SK-N-SH treated with all-trans-retinoic acid at 6 μM for 48 hours (cell line): ENCODE results near the gene NKX1-2.

ENCODE experiments used
- ATAC-seq: fragments of 200-7000 bp; cut with Tn5 transposase; 3 replicates; pipeline ENCODE4 v1.9.1; 2020; ENCODE audit warnings: mild to moderate bottlenecking, moderate library complexity
- BACH2 ChIP-seq: fragments of 250-450 bp; sonication (Bioruptor Pico); IDR thresholded peaks from 2 replicates; pipeline ENCODE4 v1.9.0; 2021; ENCODE audit warnings: mild to moderate bottlenecking, borderline replicate concordance
- CSDC2 ChIP-seq: fragments of 250-450 bp; sonication (Bioruptor Pico); IDR thresholded peaks from 2 replicates; pipeline ENCODE4 v1.5.0; 2020; ENCODE audit warnings: mild to moderate bottlenecking, moderate library complexity
- CSRNP3 ChIP-seq: fragments of 250-450 bp; sonication (Bioruptor Pico); IDR thresholded peaks from 2 replicates; pipeline ENCODE4 v1.5.1; 2021; ENCODE audit warnings: mild to moderate bottlenecking, moderate library complexity
- ESRRG ChIP-seq: fragments of 250-450 bp; sonication (Bioruptor Pico); IDR thresholded peaks from 2 replicates; pipeline ENCODE4 v1.6.1; 2021; ENCODE audit warnings: mild to moderate bottlenecking
- GLIS3 ChIP-seq: fragments of 250-450 bp; sonication (Bioruptor Pico); IDR thresholded peaks from 2 replicates; pipeline ENCODE4 v1.5.0; 2020; ENCODE audit warnings: mild to moderate bottlenecking, moderate library complexity
- ISL1 ChIP-seq: fragments of 250-450 bp; sonication (Bioruptor Pico); IDR thresholded peaks from 2 replicates; pipeline ENCODE4 v2.1.2; 2022; ENCODE audit warnings: mild to moderate bottlenecking, moderate library complexity
- OSR1 ChIP-seq: fragments of 250-450 bp; sonication (Bioruptor Pico); IDR thresholded peaks from 2 replicates; pipeline ENCODE4 v1.8.0; 2022; ENCODE audit warnings: moderate library complexity, mild to moderate bottlenecking, inconsistent platforms
- PATZ1 ChIP-seq: fragments of 250-450 bp; sonication (Bioruptor Pico); IDR thresholded peaks from 2 replicates; pipeline ENCODE4 v1.8.0; 2020; ENCODE audit warnings: mild to moderate bottlenecking, moderate library complexity, borderline replicate concordance
- POU6F1 ChIP-seq: fragments of 250-450 bp; sonication (Bioruptor Pico); IDR thresholded peaks from 2 replicates; pipeline ENCODE4 v1.8.0; 2021; ENCODE audit warnings: low read depth, mild to moderate bottlenecking, moderate library complexity, borderline replicate concordance
- PPARA ChIP-seq: fragments of 250-450 bp; sonication (Bioruptor Pico); IDR thresholded peaks from 2 replicates; pipeline ENCODE4 v1.5.0; 2020; ENCODE audit warnings: mild to moderate bottlenecking, borderline replicate concordance
- RARB ChIP-seq: fragments of 250-450 bp; sonication (Bioruptor Pico); IDR thresholded peaks from 2 replicates; pipeline ENCODE4 v1.8.0; 2021; ENCODE audit warnings: mild to moderate bottlenecking, moderate library complexity
- TCF4 ChIP-seq: fragments of 250-450 bp; sonication (Bioruptor Pico); IDR thresholded peaks from 2 replicates; pipeline ENCODE4 v1.8.0; 2021; ENCODE audit warnings: mild to moderate bottlenecking, moderate library complexity, borderline replicate concordance
- TOX ChIP-seq: fragments of 250-450 bp; sonication (Bioruptor Pico); IDR thresholded peaks from 2 replicates; pipeline ENCODE4 v1.8.0; 2021; ENCODE audit warnings: mild to moderate bottlenecking, moderate library complexity, borderline replicate concordance
- TSHZ2 ChIP-seq: fragments of 250-450 bp; sonication (Bioruptor Pico); IDR thresholded peaks from 2 replicates; pipeline ENCODE4 v1.5.0; 2020; ENCODE audit warnings: mild to moderate bottlenecking, moderate library complexity
- ZC3H10 ChIP-seq: fragments of 250-450 bp; sonication (Bioruptor Pico); IDR thresholded peaks from 2 replicates; pipeline ENCODE4 v1.5.1; 2021; ENCODE audit warnings: mild to moderate bottlenecking, moderate library complexity
- ZFP3 ChIP-seq: fragments of 250-450 bp; sonication (Bioruptor Pico); IDR thresholded peaks from 2 replicates; pipeline ENCODE4 v1.5.0; 2020; ENCODE audit warnings: mild to moderate bottlenecking, moderate library complexity
- ZFP30 ChIP-seq: fragments of 450-650 bp; formaldehyde crosslinking; IDR thresholded peaks from 2 replicates; pipeline ENCODE4 v1.5.0; 2022; ENCODE audit warnings: mild to moderate bottlenecking, moderate library complexity
- ZNF565 ChIP-seq: fragments of 450-650 bp; formaldehyde crosslinking; conservative IDR thresholded peaks from 2 replicates; pipeline ENCODE4 v1.5.0; 2020; ENCODE audit warnings: low read depth, mild to moderate bottlenecking, moderate library complexity
- ZNF70 ChIP-seq: fragments of 450-650 bp; formaldehyde crosslinking; IDR thresholded peaks from 2 replicates; pipeline ENCODE4 v1.5.0; 2020; ENCODE audit warnings: mild to moderate bottlenecking, moderate library complexity
- ZNF8 ChIP-seq: fragments of 450-650 bp; formaldehyde crosslinking; IDR thresholded peaks from 2 replicates; pipeline ENCODE4 v1.5.0; 2020; ENCODE audit warnings: mild to moderate bottlenecking, moderate library complexity

Gene NKX1-2

DNA sequence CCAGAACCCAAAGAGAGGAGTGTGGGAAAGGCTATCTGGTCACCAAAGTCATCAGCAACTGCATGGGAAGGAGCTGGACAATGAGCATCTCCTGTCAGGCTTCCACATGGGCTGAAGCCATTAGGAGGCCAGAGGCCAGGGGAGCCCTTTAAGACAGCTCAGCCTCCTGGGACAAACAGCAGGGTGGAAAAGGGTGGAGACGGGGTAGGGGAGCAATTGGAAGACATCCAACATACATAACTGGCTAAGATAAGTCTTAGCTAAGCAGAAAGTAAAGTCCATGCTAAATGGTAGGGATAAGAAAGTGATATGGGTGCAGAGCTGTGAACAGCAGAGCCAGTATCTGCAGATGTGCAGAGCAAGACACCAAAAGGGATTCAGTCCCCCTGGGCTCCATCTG is 29.6 kb downstream of the NKX1-2 start:
- TF ChIP-seq ZFP30 (no peak), BACH2 (CRISPR knock-in tag) (no peak), POU6F1 (CRISPR knock-in tag) (no peak), TCF4 (CRISPR knock-in tag) (no peak), ISL1 (no peak), PPARA (CRISPR knock-in tag) (no peak), ZFP3 (CRISPR knock-in tag) (no peak), ZC3H10 (CRISPR knock-in tag) (no peak), ZNF70 (no peak), ESRRG (no peak)

GRCh38 chr10:124419635-124420034 is 30.2 kb downstream of the NKX1-2 start:
- no peak for ATAC-seq
- TF ChIP-seq ZNF70 (no peak), ZFP30 (no peak)

More for the DNA sequence above, 29.6 kb downstream of the NKX1-2 start:
- ATAC-seq: no peak

DNA sequence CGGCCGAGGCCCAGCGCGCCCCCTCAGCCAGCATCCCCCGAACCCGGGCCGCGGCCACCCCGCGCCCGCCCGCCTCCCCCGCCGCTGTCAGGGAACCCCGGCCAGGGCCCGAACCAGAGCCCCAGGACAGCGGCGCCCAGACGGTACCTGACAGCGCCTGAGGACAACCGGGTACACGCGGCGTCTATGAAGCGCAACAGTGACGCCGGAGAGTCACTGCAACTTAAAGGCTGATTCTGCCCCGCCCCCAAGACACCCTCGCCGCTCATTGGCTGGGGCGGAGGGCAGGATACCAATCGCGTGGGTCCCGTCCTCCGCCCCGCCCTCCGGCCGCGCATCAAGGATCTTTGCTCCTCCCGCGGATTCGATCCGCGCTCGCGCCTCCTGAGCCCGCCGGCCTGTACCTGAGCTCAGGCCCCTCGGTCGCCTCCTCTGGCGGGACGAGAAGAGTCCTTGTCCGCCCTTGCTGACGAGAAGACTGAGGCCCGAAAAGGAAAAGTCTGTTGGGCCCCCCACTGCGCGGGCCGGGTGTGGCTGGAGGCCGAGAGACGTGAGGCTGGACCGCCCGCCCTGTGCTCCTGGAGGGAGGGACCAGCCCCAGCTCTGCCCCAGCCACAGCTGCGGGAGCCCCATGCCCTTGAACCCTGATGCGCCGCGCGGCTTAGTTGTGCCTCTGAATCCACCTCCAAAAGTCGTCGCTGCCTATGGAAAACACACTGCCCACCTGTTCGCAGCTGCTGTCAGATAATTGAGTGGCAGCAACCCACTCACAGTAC is 30.9 kb downstream of the NKX1-2 start, which contains the start of gene OAT:
Gene OAT (minus strand): TSS at position 198 of the 776 bp plus-strand sequence. CDS start 6,752 bp downstream, outside the sequence.
- peak; percentile 94 for ATAC-seq
- TF ChIP-seq OSR1 (CRISPR knock-in tag) (no peak), ZFP30 (no peak), TSHZ2 (no peak), ZNF70 (no peak), TCF4 (CRISPR knock-in tag) (no peak), ZNF565 (CRISPR knock-in tag) (no peak), PPARA (CRISPR knock-in tag) (no peak), ISL1 (no peak), CSRNP3 (CRISPR knock-in tag) (no peak), GLIS3 (CRISPR knock-in tag) (no peak), TOX (no peak), RARB (no peak), ZNF8 (CRISPR knock-in tag) (no peak), CSDC2 (CRISPR knock-in tag) (no peak), ESRRG (no peak), PATZ1 (CRISPR knock-in tag) (no peak)
- TF ChIP-seq, all 23 proteins: peak for 0
